Neuronal stem cell (in vitro differentiated cells): ENCODE results near the gene NEIL1.

Source experiments
- DNase-seq: peaks from one replicate; pipeline ENCODE4 v3.0.0-alpha.2; 2013; ENCODE audit warnings: low spot score
- H2AFZ ChIP-seq: one replicate; pipeline ENCODE4 v1.6.1; 2013; ENCODE audit warnings: mild to moderate bottlenecking, low read length, inconsistent platforms
- H2AK5ac ChIP-seq: 2 replicates; pipeline ENCODE4 v1.6.1; 2013; ENCODE audit warnings: low read depth, mild to moderate bottlenecking, inconsistent platforms, low read length, moderate library complexity, mixed read lengths
- H2BK120ac ChIP-seq: 2 replicates; pipeline ENCODE4 v1.6.1; 2013; ENCODE audit warnings: low read depth, mild to moderate bottlenecking, inconsistent platforms, low read length, moderate library complexity, mixed read lengths
- H2BK12ac ChIP-seq: one replicate; pipeline ENCODE4 v1.6.1; 2013; ENCODE audit warnings: low read length, inconsistent platforms
- H2BK15ac ChIP-seq: 2 replicates; pipeline ENCODE4 v1.6.1; 2013; ENCODE audit warnings: mild to moderate bottlenecking, low read length, inconsistent platforms, mixed read lengths
- H2BK5ac ChIP-seq: one replicate; pipeline ENCODE4 v1.6.1; 2013; ENCODE audit warnings: inconsistent platforms, mild to moderate bottlenecking, low read length, moderate library complexity
- H3K14ac ChIP-seq: one replicate; pipeline ENCODE4 v1.6.1; 2013; ENCODE audit warnings: low read length, inconsistent platforms
- H3K18ac ChIP-seq: 2 replicates; pipeline ENCODE4 v1.6.1; 2013; ENCODE audit warnings: low read length, inconsistent platforms
- H3K23ac ChIP-seq: 2 replicates; pipeline ENCODE4 v1.6.1; 2013; ENCODE audit warnings: low read depth, mild to moderate bottlenecking, mixed read lengths, low read length, inconsistent platforms; ENCODE audit not compliant: poor library complexity
- H3K27ac ChIP-seq: replicated peaks from 3 replicates; pipeline ENCODE4 v1.5.1; 2013; ENCODE audit warnings: low read length, inconsistent platforms
- H3K27me3 ChIP-seq, 3 experiments: 2 replicates each; pipeline ENCODE4 v1.6.1; 2013; ENCODE audit warnings: low read length in 3 of 3, mild to moderate bottlenecking in 2 of 3, inconsistent platforms in 1 of 3, low read depth in 1 of 3, mixed read lengths in 1 of 3, moderate library complexity in 1 of 3; ENCODE audit not compliant: control insufficient read depth in 3 of 3, insufficient read depth in 3 of 3
- H3K36me3 ChIP-seq, 2 donors: replicated peaks in 1 of 2; 2 replicates each; pipeline ENCODE4 v1.6.1; 2013; ENCODE audit warnings: low read length in 2 of 2; ENCODE audit not compliant: control insufficient read depth in 2 of 2, insufficient read depth in 2 of 2
- H3K4ac ChIP-seq: 2 replicates; pipeline ENCODE4 v1.6.1; 2013; ENCODE audit warnings: inconsistent platforms, mild to moderate bottlenecking, low read length, moderate library complexity
- H3K4me1 ChIP-seq, 2 donors: 1 replicate in 1 of 2; 2 replicates in 1 of 2; pipeline ENCODE4 v1.6.1; 2013; ENCODE audit warnings: low read length in 2 of 2, low read depth in 1 of 2; ENCODE audit not compliant: control insufficient read depth in 2 of 2, insufficient read depth in 1 of 2
- H3K4me2 ChIP-seq: one replicate; pipeline ENCODE4 v1.6.1; 2013; ENCODE audit warnings: mild to moderate bottlenecking, low read length, inconsistent platforms; ENCODE audit not compliant: insufficient read depth, poor library complexity, severe bottlenecking
- H3K4me3 ChIP-seq, 2 donors: 2 replicates each; pipeline ENCODE4 v1.5.1; 2013; ENCODE audit warnings: low read length in 2 of 2, mild to moderate bottlenecking in 2 of 2, inconsistent platforms in 1 of 2, moderate library complexity in 1 of 2
- H3K79me1 ChIP-seq: one replicate; pipeline ENCODE4 v1.6.1; 2013; ENCODE audit warnings: low read depth, mild to moderate bottlenecking, inconsistent platforms, low read length, moderate library complexity
- H3K9ac ChIP-seq: one replicate; pipeline ENCODE4 v1.6.1; 2013; ENCODE audit warnings: mild to moderate bottlenecking, low read depth, low read length, inconsistent platforms; ENCODE audit not compliant: poor library complexity
- H3K9me3 ChIP-seq, 2 donors: replicated peaks in 1 of 2; 2 replicates each; pipeline versions ENCODE3 to v1.6.1; 2013; ENCODE audit warnings: low read length in 2 of 2, mild to moderate bottlenecking in 2 of 2, inconsistent platforms in 1 of 2, low read depth in 1 of 2, mixed read lengths in 1 of 2, moderate library complexity in 1 of 2; ENCODE audit not compliant: control insufficient read depth in 2 of 2, insufficient read depth in 1 of 2
- H4K8ac ChIP-seq: one replicate; pipeline ENCODE4 v1.6.1; 2013; ENCODE audit warnings: low read depth, mild to moderate bottlenecking, inconsistent platforms, low read length, moderate library complexity
- H4K91ac ChIP-seq: one replicate; pipeline ENCODE4 v1.6.1; 2013; ENCODE audit warnings: low read length, low read depth, mild to moderate bottlenecking, inconsistent platforms; ENCODE audit not compliant: poor library complexity
- WGBS, 2 donors: extraction: QIAGEN DNeasy Blood & Tissue Kit; methylation state at CpG; one replicate each; pipeline ENCODE4 v1.1.7; 2013; ENCODE audit warnings: missing lambda C conversion rate in 2 of 2, mixed read lengths in 1 of 2; ENCODE audit not compliant: insufficient read length in 2 of 2, insufficient replicate concordance in 1 of 2; ENCODE audit errors: extremely low coverage in 2 of 2; 5-methylcytosine and 5-hydroxymethylcytosine counted together

NEIL1 gene

GRCh38 chr15:75350601-75351361 lies 3.9 kb downstream of the NEIL1 start:
- no peak overlapping the region for H3K27ac ChIP-seq
- peaks cover 0 to 3% of the 10 kb centered on the region in 2 donors for H3K9me3 ChIP-seq
- H3K4me1 ChIP-seq, result peaks cover 3 to 6% of the 10 kb centered on the region in 2 donors
- H3K27me3 ChIP-seq, result peaks cover 0 to 23% (median 0%) of the 10 kb centered on the region in 3 experiments
- peaks cover 3% of the 10 kb centered on the region for H3K79me1 ChIP-seq
- no peak overlapping the region for H3K18ac ChIP-seq
- H4K8ac ChIP-seq, result no peak overlapping the region
- no peak overlapping the region for H4K91ac ChIP-seq
- no peak overlapping the region for H2AFZ ChIP-seq
- no peak overlapping the region for H2BK120ac ChIP-seq
- no peak overlapping the region for H2BK12ac ChIP-seq
- no peak overlapping the region for H3K14ac ChIP-seq
- H3K23ac ChIP-seq, result peak overlapping the region; percentile 43
- DNase-seq, result no peak
- no peak overlapping the region for H3K4me3 ChIP-seq
- no peak overlapping the region for H3K9ac ChIP-seq
- H3K4ac ChIP-seq, result no peak overlapping the region
- H3K36me3 ChIP-seq, result peaks cover 4 to 8% of the 10 kb centered on the region in 2 donors
- H2BK5ac ChIP-seq, result no peak overlapping the region
- no peak overlapping the region for H2BK15ac ChIP-seq
- WGBS, 2 donors, result no CpG with 5 or more reads among the region's 7 CpGs
- H3K4me2 ChIP-seq, result no peak overlapping the region
- H2AK5ac ChIP-seq, result no peak overlapping the region

GRCh38 chr15:75352186-75353080 lies 5.6 kb downstream of the NEIL1 start:
- H3K4me3 ChIP-seq, result no peak overlapping the region
- H2AK5ac ChIP-seq, result no peak overlapping the region
- no peak overlapping the region for H4K91ac ChIP-seq
- no peak overlapping the region for H2AFZ ChIP-seq
- peak overlapping the region; percentile 51 for H3K9ac ChIP-seq
- no peak overlapping the region for H2BK5ac ChIP-seq
- H3K4me1 ChIP-seq, result peaks cover 3 to 6% of the 10 kb centered on the region in 2 donors
- DNase-seq, result no peak
- H2BK15ac ChIP-seq, result no peak overlapping the region
- H2BK12ac ChIP-seq, result no peak overlapping the region
- H3K36me3 ChIP-seq, result peaks cover 12 to 21% of the 10 kb centered on the region in 2 donors
- H3K27me3 ChIP-seq, result peaks cover 0 to 15% (median 0%) of the 10 kb centered on the region in 3 experiments
- no peak overlapping the region for H3K27ac ChIP-seq
- H3K9me3 ChIP-seq, result peaks cover 0 to 3% of the 10 kb centered on the region in 2 donors
- peaks cover 3% of the 10 kb centered on the region for H3K79me1 ChIP-seq
- H4K8ac ChIP-seq, result no peak overlapping the region
- no peak overlapping the region for H2BK120ac ChIP-seq
- no CpG with 5 or more reads among the region's 16 CpGs for WGBS, 2 donors
- peak overlapping the region; percentile 44 for H3K23ac ChIP-seq
- no peak overlapping the region for H3K18ac ChIP-seq
- no peak overlapping the region for H3K4me2 ChIP-seq
- H3K4ac ChIP-seq, result no peak overlapping the region
- H3K14ac ChIP-seq, result peak overlapping the region; percentile 40

GRCh38 chr15:75353604-75354003 lies 6.8 kb downstream of the NEIL1 start:
- H4K8ac ChIP-seq, result no peak overlapping the region
- no peak overlapping the region for H2BK15ac ChIP-seq
- no peak overlapping the region for H3K27ac ChIP-seq
- peak overlapping the region; percentile 27 for H3K9ac ChIP-seq
- H3K36me3 ChIP-seq, result peaks cover 18 to 30% of the 10 kb centered on the region in 2 donors
- no CpG with 5 or more reads among the region's 7 CpGs for WGBS, 2 donors
- H3K4ac ChIP-seq, result no peak overlapping the region
- no peak overlapping the region for H4K91ac ChIP-seq
- peaks cover 0 to 7% (median 0%) of the 10 kb centered on the region in 3 experiments for H3K27me3 ChIP-seq
- no peak overlapping the region for H2BK5ac ChIP-seq
- H3K4me2 ChIP-seq, result no peak overlapping the region
- H3K4me3 ChIP-seq, result no peak overlapping the region
- no peak overlapping the region for H2AFZ ChIP-seq
- no peak overlapping the region for H3K14ac ChIP-seq
- no peak overlapping the region for H3K18ac ChIP-seq
- H2BK12ac ChIP-seq, result peak overlapping the region; percentile 43
- H2BK120ac ChIP-seq, result no peak overlapping the region
- no peak overlapping the region for H2AK5ac ChIP-seq
- peaks cover 3% of the 10 kb centered on the region for H3K79me1 ChIP-seq
- no peak for DNase-seq
- H3K4me1 ChIP-seq, result peaks cover 3 to 4% of the 10 kb centered on the region in 2 donors
- peaks cover 0 to 3% of the 10 kb centered on the region in 2 donors for H3K9me3 ChIP-seq
- peak overlapping the region; percentile 87 for H3K23ac ChIP-seq

- H3K14ac ChIP-seq, result no peak overlapping the region
- peaks cover 3% of the 10 kb centered on the region for H3K79me1 ChIP-seq
- no peaks in the 10 kb centered on the region for H3K27me3 ChIP-seq
- no peak overlapping the region for H3K4me2 ChIP-seq
- H3K4ac ChIP-seq, result no peak overlapping the region
- no peak overlapping the region for H2BK120ac ChIP-seq
- H3K27ac ChIP-seq, result no peak overlapping the region
- no peak overlapping the region for H2BK5ac ChIP-seq
- no peaks in the 10 kb centered on the region for H3K4me1 ChIP-seq
- peaks cover 25 to 37% of the 10 kb centered on the region in 2 donors for H3K36me3 ChIP-seq
- no peak overlapping the region for H2AFZ ChIP-seq
- no peak overlapping the region for H2AK5ac ChIP-seq
- no peak overlapping the region for H3K23ac ChIP-seq
- H4K8ac ChIP-seq, result no peak overlapping the region
- no peak overlapping the region for H3K4me3 ChIP-seq
- H3K9me3 ChIP-seq, result peaks cover 0 to 3% of the 10 kb centered on the region in 2 donors
- no peak overlapping the region for H4K91ac ChIP-seq
- no peak for DNase-seq
- no peak overlapping the region for H3K9ac ChIP-seq
- no peak overlapping the region for H2BK15ac ChIP-seq
- no peak overlapping the region for H3K18ac ChIP-seq
- no CpG with 5 or more reads among the region's 7 CpGs for WGBS, 2 donors
- no peak overlapping the region for H2BK12ac ChIP-seq
These were observed 7.6 kb downstream of the NEIL1 start for GRCh38 chr15:75354454-75354853.
